HG02938 (cell line): ENCODE results near the gene HECTD4.
"Not testable (repeated sequence)": the region's sequence is repeated elsewhere in the genome, so short reads cannot be mapped to it uniquely, and the experiment has no call there.

Source experiments
- ATAC-seq: cut with Tn5 transposase; IDR thresholded peaks from one replicate; pipeline ENCODE4 v1.9.1; 2021; ENCODE audit warnings: mild to moderate bottlenecking, moderate library complexity; ENCODE audit not compliant: unreplicated experiment

Gene HECTD4

GRCh38 chr12:112381883-112382796 is at the start of gene HECTD4:
TSS of gene HECTD4 (minus strand) at chr12:112382431. CDS start at chr12:112382128, 303 bp downstream.
- ATAC-seq = peak; percentile 88

GRCh38 chr12:112431965-112432364 is 49.7 kb upstream of the HECTD4 start:
- ATAC-seq = no peak

- ATAC-seq = no peak
Measured at GRCh38 chr12:112430929-112431328, 48.7 kb upstream of the HECTD4 start.

GRCh38 chr12:112427760-112428159 is 45.5 kb upstream of the HECTD4 start:
- ATAC-seq = no peak

GRCh38 chr12:112425582-112426382 is 43.6 kb upstream of the HECTD4 start:
- no peak for ATAC-seq

GRCh38 chr12:112424126-112424525 is 41.9 kb upstream of the HECTD4 start:
- no peak for ATAC-seq

- no peak for ATAC-seq
Measured at GRCh38 chr12:112422531-112422930, 40.3 kb upstream of the HECTD4 start.

- no peak for ATAC-seq
Measured at GRCh38 chr12:112421363-112421762, 39.1 kb upstream of the HECTD4 start.

- no peak for ATAC-seq
Measured at GRCh38 chr12:112420740-112421139, 38.5 kb upstream of the HECTD4 start.

- ATAC-seq = peak; percentile 31
Measured at GRCh38 chr12:112419297-112420133, 37.3 kb upstream of the HECTD4 start.

GRCh38 chr12:112418608-112419296 is 36.5 kb upstream of the HECTD4 start, which contains the start of gene PTPN11:
TSS of gene PTPN11 (plus strand) at chr12:112418947. CDS start at chr12:112419112, 165 bp downstream.
- peak; percentile 63 for ATAC-seq

- ATAC-seq = peak; percentile 3
Measured at GRCh38 chr12:112418273-112418607, 36.0 kb upstream of the HECTD4 start.

GRCh38 chr12:112415457-112415856 is 33.2 kb upstream of the HECTD4 start:
- not testable (repeated sequence) for ATAC-seq

GRCh38 chr12:112413855-112414625 is 31.8 kb upstream of the HECTD4 start:
- ATAC-seq = no peak

GRCh38 chr12:112409906-112410244 is 27.6 kb upstream of the HECTD4 start:
- ATAC-seq = no peak

- ATAC-seq = peak; percentile 66
Measured at GRCh38 chr12:112409064-112409905, 27.1 kb upstream of the HECTD4 start, which contains the start of gene RPL6. TSS of gene RPL6 (minus strand) at chr12:112409605. CDS start at chr12:112408656, 949 bp downstream.

- no peak for ATAC-seq
Measured at GRCh38 chr12:112408621-112409020, 26.4 kb upstream of the HECTD4 start.

GRCh38 chr12:112407683-112408082 is 25.5 kb upstream of the HECTD4 start:
- not testable (repeated sequence) for ATAC-seq
